Suprapubic skin (tissue), 3 donors: Measurements from ENCODE around the gene NFATC3.

ENCODE experiments used
- POLR2AphosphoS5 ChIP-seq, 3 donors: sonication (generic); formaldehyde crosslinking; IDR thresholded peaks; one replicate each; pipeline ENCODE4 v1.6.1; 2017; ENCODE audit warnings: antibody characterized with exemption in 3 of 3
- TF ChIP-seq, protein P1 (sequence below), 2 donors: fragments of 200-600 bp in 1 of 2; fragments of 450-650 bp in 1 of 2; sonication (generic) in 1 of 2; IDR thresholded peaks; one replicate each; pipeline ENCODE4 v1.5.1; 2016 to 2019; ENCODE audit warnings: antibody characterized with exemption in 2 of 2, mild to moderate bottlenecking in 1 of 2, moderate library complexity in 1 of 2

- TF ChIP-seq, protein P1, sequence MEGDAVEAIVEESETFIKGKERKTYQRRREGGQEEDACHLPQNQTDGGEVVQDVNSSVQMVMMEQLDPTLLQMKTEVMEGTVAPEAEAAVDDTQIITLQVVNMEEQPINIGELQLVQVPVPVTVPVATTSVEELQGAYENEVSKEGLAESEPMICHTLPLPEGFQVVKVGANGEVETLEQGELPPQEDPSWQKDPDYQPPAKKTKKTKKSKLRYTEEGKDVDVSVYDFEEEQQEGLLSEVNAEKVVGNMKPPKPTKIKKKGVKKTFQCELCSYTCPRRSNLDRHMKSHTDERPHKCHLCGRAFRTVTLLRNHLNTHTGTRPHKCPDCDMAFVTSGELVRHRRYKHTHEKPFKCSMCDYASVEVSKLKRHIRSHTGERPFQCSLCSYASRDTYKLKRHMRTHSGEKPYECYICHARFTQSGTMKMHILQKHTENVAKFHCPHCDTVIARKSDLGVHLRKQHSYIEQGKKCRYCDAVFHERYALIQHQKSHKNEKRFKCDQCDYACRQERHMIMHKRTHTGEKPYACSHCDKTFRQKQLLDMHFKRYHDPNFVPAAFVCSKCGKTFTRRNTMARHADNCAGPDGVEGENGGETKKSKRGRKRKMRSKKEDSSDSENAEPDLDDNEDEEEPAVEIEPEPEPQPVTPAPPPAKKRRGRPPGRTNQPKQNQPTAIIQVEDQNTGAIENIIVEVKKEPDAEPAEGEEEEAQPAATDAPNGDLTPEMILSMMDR (IDR thresholded peaks at IDR 0.05) = no peak
- TF ChIP-seq POLR2AphosphoS5 (IDR thresholded peaks at IDR 0.05) = no peak
These were observed 188.3 kb downstream of the NFATC3 start for GRCh38 chr16:68273459-68273858.
